ENCODE data around the gene RHOBTB3. TPM values are rescaled to one million over a fixed set of nuclear protein-coding genes. Genes with fewer than 3 reads are reported as not detected.

Gene RHOBTB3
- total and polyA plus RNA-seq, 2 donors (not counting 3 experiments of a cell fraction or from before 2014, with no cell fraction given) = 44.1 to 52.1 TPM

GRCh38 chr5:95713960-95714710 is 17.0 kb upstream of the RHOBTB3 start:
- H3K4me2 ChIP-seq (ENCODE audit: insufficient read depth, low read length) = no peak overlapping the region
- POLR2A ChIA-PET = no interaction called here
- DNase-seq (ENCODE audit: low read depth, low spot score) (no peak), FAIRE-seq (no peak)
- no peaks in the 10 kb centered on the region for H3K79me2 ChIP-seq (ENCODE audit: control insufficient read depth, insufficient read depth, low read length)
- TF ChIP-seq MAX (IDR thresholded peaks at IDR 0.05; ENCODE audit: insufficient read depth, insufficient read length) (no peak), POLR2A (IDR thresholded peaks at IDR 0.05; ENCODE audit: low read depth, low read length) (no peak), JUN (IDR thresholded peaks at IDR 0.05; ENCODE audit: borderline replicate concordance, insufficient read depth, insufficient read length, low read depth) (no peak), POLR2AphosphoS5 (IDR thresholded peaks at IDR 0.05; ENCODE audit: insufficient read depth, low read depth, low read length) (no peak), MYC (IDR thresholded peaks at IDR 0.05; ENCODE audit: low read depth, low read length) (no peak), CTCF (IDR thresholded peaks at IDR 0.05; ENCODE audit: extremely low read depth in 1 of 2, insufficient read depth in 1 of 2, low read depth in 1 of 2, low read length in 2 of 2) (no peak), FOS (IDR thresholded peaks at IDR 0.05; ENCODE audit: borderline replicate concordance, insufficient read depth, low read length) (no peak), EZH2 (IDR thresholded peaks at IDR 0.05; ENCODE audit: borderline replicate concordance, low read depth, low read length, severe bottlenecking) (no peak), GATA2 (IDR thresholded peaks at IDR 0.05; ENCODE audit: insufficient read depth, insufficient read length, low read depth, low read length) (no peak)
- H3K4me3 ChIP-seq (replicated peaks in 1 of 3; ENCODE audit: insufficient read depth in 1 of 3, low read depth in 1 of 3, low read length in 3 of 3) = no peak overlapping the region
- H3K27me3 ChIP-seq (ENCODE audit: control insufficient read depth in 2 of 2, insufficient read depth in 2 of 2, low read length in 2 of 2) = no peaks in the 10 kb centered on the region
- H3K9ac ChIP-seq (replicated peaks; ENCODE audit: extremely low read depth, insufficient read depth, low read length) = no peak overlapping the region
- peaks cover 33% of the 10 kb centered on the region for H3K4me1 ChIP-seq (ENCODE audit: control insufficient read depth, extremely low read depth, insufficient read depth, low read length)
- H4K20me1 ChIP-seq (replicated peaks; ENCODE audit: control insufficient read depth, extremely low read depth, insufficient read depth, low read length) = no peaks in the 10 kb centered on the region
- BruUV-seq (replicated peaks) = no TSS peak
- CTCF ChIA-PET = no interaction called here
- no peak overlapping the region for H3K27ac ChIP-seq (ENCODE audit: insufficient read depth, low read depth, low read length)
- H2AFZ ChIP-seq (ENCODE audit: low read depth, low read length) = no peak overlapping the region
- H3K9me3 ChIP-seq (replicated peaks; ENCODE audit: control insufficient read depth, insufficient read depth, low read length) = no peaks in the 10 kb centered on the region
- intact Hi-C loops (cut with micrococcal nuclease) = no loop called here
- dilution Hi-C loops (cut with MboI; ENCODE audit: extremely low pct_ligation_motif_present, low sequenced_read_pairs) = no loop called here
- H3K9me1 ChIP-seq (replicated peaks; ENCODE audit: control insufficient read depth, extremely low read depth, insufficient read depth, low read length) = no peaks in the 10 kb centered on the region
- H3K36me3 ChIP-seq (ENCODE audit: control insufficient read depth in 2 of 2, extremely low read depth in 1 of 2, insufficient read depth in 2 of 2, low read length in 2 of 2) = no peaks in the 10 kb centered on the region

All from endothelial cell of umbilical vein (primary cell).